HEK293 (cell line): ENCODE data around the gene PPP4R1.
"Not testable (repeated sequence)": the region's sequence is repeated elsewhere in the genome, so short reads cannot be mapped to it uniquely, and the experiment has no call there.

Experiments used
- CTCF ChIA-PET: fragments of 350-600 bp; formaldehyde crosslinking; extraction: SDS; loops from one replicate; lab custom pipeline; 2021; ENCODE audit warnings: antibody characterized with exemption; lab: Yijun Ruan, JAX
- POLR2A ChIA-PET: fragments of 300-600 bp; formaldehyde crosslinking; extraction: SDS; loops from one replicate; lab custom pipeline; 2020; ENCODE audit warnings: antibody characterized with exemption, inconsistent platforms; lab: Yijun Ruan, JAX
- H3K27ac ChIP-seq: fragments of 200-500 bp; sonication (Bioruptor generic); 2 replicates; pipeline ENCODE4 v1.5.1; 2014; ENCODE audit warnings: low read depth, low read length, control low read depth, inconsistent platforms; ENCODE audit errors: extremely low read depth
- H3K36me3 ChIP-seq, 2 experiments: fragments of 200-500 bp in 1 of 2; sonication (Bioruptor generic) in 1 of 2; 1 replicate in 1 of 2; 2 replicates in 1 of 2; pipeline ENCODE4 v1.5.1; 2014 to 2017; ENCODE audit warnings: inconsistent platforms in 2 of 2, low read length in 2 of 2; ENCODE audit not compliant: control insufficient read depth in 2 of 2, insufficient read depth in 1 of 2
- H3K4me1 ChIP-seq: fragments of 200-500 bp; sonication (Bioruptor generic); 2 replicates; pipeline ENCODE4 v1.5.1; 2014; ENCODE audit warnings: mild to moderate bottlenecking, low read length, inconsistent platforms; ENCODE audit not compliant: control insufficient read depth, insufficient read depth
- H3K4me3 ChIP-seq: 2 replicates; pipeline ENCODE4 v1.5.1; 2011; ENCODE audit warnings: low read depth, mild to moderate bottlenecking, control low read depth, low read length, moderate library complexity
- H3K9me3 ChIP-seq: fragments of 200-500 bp; sonication (Bioruptor generic); 2 replicates; pipeline ENCODE4 v1.5.1; 2014; ENCODE audit warnings: low read depth, low read length, inconsistent platforms; ENCODE audit not compliant: control insufficient read depth, insufficient read depth
- MZF1 ChIP-seq: fragments of 450-650 bp; formaldehyde crosslinking; IDR thresholded peaks from 2 replicates; pipeline ENCODE4 v1.5.1; 2017; ENCODE audit warnings: missing biosample characterization, missing genetic modification characterization, borderline replicate concordance
- PRDM2 ChIP-seq: fragments of 450-650 bp; formaldehyde crosslinking; IDR thresholded peaks from 2 replicates; pipeline ENCODE4 v1.5.1; 2016; ENCODE audit warnings: missing biosample characterization, missing genetic modification characterization, borderline replicate concordance
- SCRT1 ChIP-seq: fragments of 450-650 bp; formaldehyde crosslinking; IDR thresholded peaks from 2 replicates; pipeline ENCODE4 v1.5.1; 2016; ENCODE audit warnings: missing biosample characterization, missing genetic modification characterization, borderline replicate concordance
- SP2 ChIP-seq: fragments of 450-650 bp; formaldehyde crosslinking; IDR thresholded peaks from 2 replicates; pipeline ENCODE4 v1.5.1; 2016; ENCODE audit warnings: missing biosample characterization, missing genetic modification characterization
- ZBTB6 ChIP-seq: fragments of 450-650 bp; formaldehyde crosslinking; IDR thresholded peaks from 2 replicates; pipeline ENCODE4 v1.5.1; 2017; ENCODE audit warnings: missing biosample characterization, missing genetic modification characterization
- ZFHX2 ChIP-seq: fragments of 450-650 bp; formaldehyde crosslinking; conservative IDR thresholded peaks from 2 replicates; pipeline ENCODE4 v1.5.1; 2016; ENCODE audit warnings: missing biosample characterization, missing genetic modification characterization
- ZFP37 ChIP-seq: fragments of 450-650 bp; formaldehyde crosslinking; IDR thresholded peaks from 2 replicates; pipeline ENCODE4 v1.5.1; 2016; ENCODE audit warnings: missing biosample characterization, missing genetic modification characterization
- ZNF501 ChIP-seq: fragments of 450-650 bp; formaldehyde crosslinking; IDR thresholded peaks from 2 replicates; pipeline ENCODE4 v1.5.1; 2016; ENCODE audit warnings: missing biosample characterization, missing genetic modification characterization
- ZNF529 ChIP-seq: fragments of 450-650 bp; formaldehyde crosslinking; IDR thresholded peaks from 2 replicates; pipeline ENCODE4 v1.5.1; 2017; ENCODE audit warnings: missing genetic modification characterization, missing biosample characterization; ENCODE audit not compliant: insufficient replicate concordance
- ZNF555 ChIP-seq: fragments of 450-650 bp; formaldehyde crosslinking; conservative IDR thresholded peaks from 2 replicates; pipeline ENCODE4 v1.5.1; 2017; ENCODE audit warnings: missing biosample characterization, mild to moderate bottlenecking, missing genetic modification characterization, inconsistent platforms
- ZNF677 ChIP-seq: fragments of 450-650 bp; IDR thresholded peaks from 2 replicates; pipeline ENCODE4 v1.5.0; 2018; ENCODE audit warnings: missing biosample characterization, mild to moderate bottlenecking, missing genetic modification characterization, moderate library complexity
- TF ChIP-seq, protein P1 (sequence below): fragments of 450-650 bp; formaldehyde crosslinking; IDR thresholded peaks from 2 replicates; pipeline ENCODE4 v1.5.1; 2016; ENCODE audit warnings: missing biosample characterization, missing genetic modification characterization, low read depth
- TF ChIP-seq, protein P2 (sequence below): fragments of 450-650 bp; formaldehyde crosslinking; IDR thresholded peaks from 2 replicates; pipeline ENCODE4 v1.5.1; 2016; ENCODE audit warnings: missing biosample characterization, missing genetic modification characterization, borderline replicate concordance

Gene PPP4R1

GRCh38 chr18:9642799-9643462 is 28.6 kb upstream of the PPP4R1 start:
- Histone ChIP-seq H3K27ac (no peak overlapping the region), H3K9me3 (no peaks in the 10 kb centered on the region), H3K4me3 (no peak overlapping the region), H3K36me3 (no peaks in the 10 kb centered on the region), H3K4me1 (peaks cover 4% of the 10 kb centered on the region; the same call in 1 of the 2 replicates)
- POLR2A ChIA-PET: no interaction called here
- TF ChIP-seq SCRT1 (tag by site-specific recombination) (no peak), ZNF555 (tag by site-specific recombination) (no peak), ZNF529 (tag by site-specific recombination) (no peak), ZFP37 (no peak), ZNF677 (tag by site-specific recombination) (no peak), PRDM2 (tag by site-specific recombination) (no peak), ZBTB6 (tag by site-specific recombination) (no peak), SP2 (tag by site-specific recombination) (no peak), ZFHX2 (tag by site-specific recombination) (no peak), ZNF501 (tag by site-specific recombination) (no peak), MZF1 (tag by site-specific recombination) (no peak)
- TF ChIP-seq, protein P1, sequence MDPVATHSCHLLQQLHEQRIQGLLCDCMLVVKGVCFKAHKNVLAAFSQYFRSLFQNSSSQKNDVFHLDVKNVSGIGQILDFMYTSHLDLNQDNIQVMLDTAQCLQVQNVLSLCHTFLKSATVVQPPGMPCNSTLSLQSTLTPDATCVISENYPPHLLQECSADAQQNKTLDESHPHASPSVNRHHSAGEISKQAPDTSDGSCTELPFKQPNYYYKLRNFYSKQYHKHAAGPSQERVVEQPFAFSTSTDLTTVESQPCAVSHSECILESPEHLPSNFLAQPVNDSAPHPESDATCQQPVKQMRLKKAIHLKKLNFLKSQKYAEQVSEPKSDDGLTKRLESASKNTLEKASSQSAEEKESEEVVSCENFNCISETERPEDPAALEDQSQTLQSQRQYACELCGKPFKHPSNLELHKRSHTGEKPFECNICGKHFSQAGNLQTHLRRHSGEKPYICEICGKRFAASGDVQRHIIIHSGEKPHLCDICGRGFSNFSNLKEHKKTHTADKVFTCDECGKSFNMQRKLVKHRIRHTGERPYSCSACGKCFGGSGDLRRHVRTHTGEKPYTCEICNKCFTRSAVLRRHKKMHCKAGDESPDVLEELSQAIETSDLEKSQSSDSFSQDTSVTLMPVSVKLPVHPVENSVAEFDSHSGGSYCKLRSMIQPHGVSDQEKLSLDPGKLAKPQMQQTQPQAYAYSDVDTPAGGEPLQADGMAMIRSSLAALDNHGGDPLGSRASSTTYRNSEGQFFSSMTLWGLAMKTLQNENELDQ: no peak
- TF ChIP-seq, protein P2, sequence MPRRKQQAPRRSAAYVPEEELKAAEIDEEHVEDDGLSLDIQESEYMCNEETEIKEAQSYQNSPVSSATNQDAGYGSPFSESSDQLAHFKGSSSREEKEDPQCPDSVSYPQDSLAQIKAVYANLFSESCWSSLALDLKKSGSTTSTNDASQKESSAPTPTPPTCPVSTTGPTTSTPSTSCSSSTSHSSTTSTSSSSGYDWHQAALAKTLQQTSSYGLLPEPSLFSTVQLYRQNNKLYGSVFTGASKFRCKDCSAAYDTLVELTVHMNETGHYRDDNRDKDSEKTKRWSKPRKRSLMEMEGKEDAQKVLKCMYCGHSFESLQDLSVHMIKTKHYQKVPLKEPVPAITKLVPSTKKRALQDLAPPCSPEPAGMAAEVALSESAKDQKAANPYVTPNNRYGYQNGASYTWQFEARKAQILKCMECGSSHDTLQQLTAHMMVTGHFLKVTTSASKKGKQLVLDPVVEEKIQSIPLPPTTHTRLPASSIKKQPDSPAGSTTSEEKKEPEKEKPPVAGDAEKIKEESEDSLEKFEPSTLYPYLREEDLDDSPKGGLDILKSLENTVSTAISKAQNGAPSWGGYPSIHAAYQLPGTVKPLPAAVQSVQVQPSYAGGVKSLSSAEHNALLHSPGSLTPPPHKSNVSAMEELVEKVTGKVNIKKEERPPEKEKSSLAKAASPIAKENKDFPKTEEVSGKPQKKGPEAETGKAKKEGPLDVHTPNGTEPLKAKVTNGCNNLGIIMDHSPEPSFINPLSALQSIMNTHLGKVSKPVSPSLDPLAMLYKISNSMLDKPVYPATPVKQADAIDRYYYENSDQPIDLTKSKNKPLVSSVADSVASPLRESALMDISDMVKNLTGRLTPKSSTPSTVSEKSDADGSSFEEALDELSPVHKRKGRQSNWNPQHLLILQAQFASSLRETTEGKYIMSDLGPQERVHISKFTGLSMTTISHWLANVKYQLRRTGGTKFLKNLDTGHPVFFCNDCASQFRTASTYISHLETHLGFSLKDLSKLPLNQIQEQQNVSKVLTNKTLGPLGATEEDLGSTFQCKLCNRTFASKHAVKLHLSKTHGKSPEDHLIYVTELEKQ: no peak
- CTCF ChIA-PET: interaction anchor here (0.5 kb wide), 1 partner anchor 229 kb away, joined by 3 read pairs; no protein-coding TSS in a partner anchor

DNA sequence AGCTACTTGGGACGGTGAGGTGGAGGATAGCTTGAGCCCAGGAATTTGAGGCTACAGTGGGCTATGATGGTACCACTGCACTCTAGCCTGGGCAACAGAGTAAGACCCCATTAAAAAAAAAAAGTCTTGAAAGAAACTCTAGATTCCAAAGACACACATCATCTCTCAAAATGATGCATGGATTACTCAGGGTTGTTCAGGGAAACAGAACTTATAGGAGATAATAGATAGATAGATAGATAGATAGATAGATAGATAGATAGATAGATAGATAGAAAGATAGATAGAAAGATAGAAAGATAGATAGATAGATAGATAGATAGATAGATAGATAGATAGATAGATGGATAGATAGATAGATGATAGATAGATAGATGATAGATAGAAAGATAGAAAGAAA is 26.7 kb upstream of the PPP4R1 start:
- H3K9me3 ChIP-seq, H3K4me3 ChIP-seq, H3K27ac ChIP-seq, POLR2A ChIA-PET, H3K4me1 ChIP-seq, H3K36me3 ChIP-seq: not testable (repeated sequence)
- CTCF ChIA-PET: interaction anchor here (1.2 kb wide), 1 partner anchor 66 kb away, joined by 3 read pairs; no protein-coding TSS in a partner anchor
